ENCODE measurements around the gene TTC13. TPM values are rescaled to one million over a fixed set of nuclear protein-coding genes. Genes with fewer than 3 reads are reported as not detected.
A peak's percentile ranks its signal among the peaks of the same experiment; 100 is the strongest.
"Not testable (repeated sequence)": the region's sequence is repeated elsewhere in the genome, so short reads cannot be mapped to it uniquely, and the experiment has no call there.

Gene TTC13
- total RNA-seq, 1 experiment from 2014 or later = 28.2 TPM

DNA sequence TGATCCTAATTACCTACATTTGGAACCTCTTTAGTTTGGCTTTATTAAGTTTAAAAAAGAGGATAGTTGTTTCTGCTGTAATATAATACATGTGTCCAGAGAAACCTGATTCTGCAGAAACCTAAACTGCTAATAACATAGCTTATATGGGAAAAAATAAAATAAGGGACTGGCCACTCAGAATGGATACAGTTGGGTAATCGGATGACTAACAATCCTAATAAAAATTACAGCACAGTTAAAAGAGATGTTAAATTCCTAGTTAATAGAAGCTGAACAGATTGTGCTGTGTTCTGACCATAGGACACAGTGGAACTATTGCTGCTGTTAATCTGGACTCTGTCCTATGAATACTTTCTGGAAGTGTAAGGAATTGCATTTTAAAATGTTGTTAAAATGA, 16.2 kb upstream of the TTC13 start:
- DNase-seq (ENCODE audit: extremely low read depth, low read depth) = no peak

DNA sequence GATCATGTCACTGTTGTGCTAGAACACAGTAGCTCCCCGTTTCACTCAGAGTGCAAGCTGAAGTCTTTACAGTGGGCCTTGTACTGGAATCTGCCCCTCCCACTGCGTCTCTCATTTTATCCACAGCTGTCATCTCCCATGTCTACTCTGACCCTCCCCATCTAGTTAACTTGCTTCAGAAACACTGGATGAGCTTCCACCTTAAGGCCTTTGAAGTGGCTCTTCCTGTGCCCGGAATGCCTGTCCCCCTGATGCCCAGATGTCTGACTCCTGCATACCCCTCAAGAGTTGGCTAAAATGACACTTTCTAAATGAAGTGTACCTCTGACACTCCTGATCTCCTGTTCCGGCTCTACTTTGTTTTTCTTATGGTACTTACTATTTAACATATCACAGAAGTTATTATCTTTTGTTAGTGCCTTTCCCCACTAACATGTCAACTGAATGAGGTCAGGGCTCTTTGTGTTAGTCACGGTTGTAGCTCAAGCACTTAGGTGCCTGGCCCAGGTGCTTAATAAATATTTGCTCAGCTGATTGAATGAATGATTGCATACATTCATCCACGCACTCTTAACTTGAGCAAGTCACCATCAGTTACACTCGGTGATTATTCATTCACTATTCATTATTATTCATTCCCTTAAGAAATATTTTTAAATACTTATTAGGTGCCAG, 13.6 kb upstream of the TTC13 start:
- no peak for DNase-seq (ENCODE audit: extremely low read depth, low read depth)

DNA sequence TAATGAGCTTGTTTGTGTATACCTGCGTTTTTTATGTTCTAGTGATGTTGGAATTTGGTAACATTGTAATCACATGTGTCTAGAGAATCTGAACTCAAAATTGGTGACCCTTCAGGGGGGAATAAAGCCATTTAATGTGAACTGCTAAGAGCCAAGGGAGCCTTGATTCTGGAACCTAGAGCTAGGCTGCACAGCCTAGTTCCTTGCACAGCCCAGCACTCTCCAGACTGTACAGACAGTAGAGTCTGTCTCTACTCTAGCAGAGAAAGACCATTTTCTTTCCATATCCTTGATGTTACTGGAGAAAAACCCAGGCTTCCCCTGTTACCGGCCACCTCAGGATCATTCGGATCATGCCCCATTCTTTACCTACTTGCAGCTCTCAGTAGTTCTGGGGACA, 8.8 kb upstream of the TTC13 start:
- no peak for DNase-seq (ENCODE audit: extremely low read depth, low read depth)

DNA sequence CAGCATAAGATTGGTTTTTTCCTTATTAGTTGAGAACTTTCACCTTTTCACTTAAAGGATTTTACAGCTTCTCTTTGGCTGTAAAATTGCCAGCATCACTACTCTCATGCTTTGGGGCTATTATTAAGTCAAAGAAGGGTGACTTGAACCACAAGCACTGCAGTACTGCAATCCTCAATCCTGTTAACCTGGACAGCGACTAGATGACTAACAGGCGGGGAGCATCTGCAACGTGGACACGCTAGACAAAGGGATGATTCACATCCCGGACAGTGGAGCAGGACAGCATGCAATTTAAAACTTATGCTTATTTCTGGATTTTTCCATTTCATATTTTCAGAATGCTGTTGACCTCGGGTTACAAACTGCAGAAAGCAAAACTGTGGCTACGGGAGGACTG, 8.3 kb upstream of the TTC13 start:
- DNase-seq (ENCODE audit: extremely low read depth, low read depth) = no peak

DNA sequence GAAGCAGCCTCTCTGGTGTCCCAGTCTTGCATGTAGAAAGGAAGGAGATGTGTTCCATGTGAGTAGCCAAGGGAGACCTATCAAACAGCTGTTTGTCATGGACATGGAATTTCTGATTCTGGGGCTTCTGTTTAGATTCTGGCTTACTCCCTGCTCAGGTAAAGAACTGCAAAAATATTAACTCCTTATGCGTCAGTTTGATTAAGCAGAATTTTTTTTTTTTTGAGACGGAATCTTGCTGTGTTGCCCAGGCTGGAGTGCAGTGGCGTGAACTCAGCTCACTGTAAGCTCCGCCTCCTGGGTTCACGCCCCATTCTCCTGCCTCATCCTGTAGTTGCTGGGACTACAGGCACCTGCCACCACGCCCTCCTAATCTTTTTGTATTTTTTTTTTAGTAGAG, 7.0 kb upstream of the TTC13 start:
- no peak for DNase-seq (ENCODE audit: extremely low read depth, low read depth)

DNA sequence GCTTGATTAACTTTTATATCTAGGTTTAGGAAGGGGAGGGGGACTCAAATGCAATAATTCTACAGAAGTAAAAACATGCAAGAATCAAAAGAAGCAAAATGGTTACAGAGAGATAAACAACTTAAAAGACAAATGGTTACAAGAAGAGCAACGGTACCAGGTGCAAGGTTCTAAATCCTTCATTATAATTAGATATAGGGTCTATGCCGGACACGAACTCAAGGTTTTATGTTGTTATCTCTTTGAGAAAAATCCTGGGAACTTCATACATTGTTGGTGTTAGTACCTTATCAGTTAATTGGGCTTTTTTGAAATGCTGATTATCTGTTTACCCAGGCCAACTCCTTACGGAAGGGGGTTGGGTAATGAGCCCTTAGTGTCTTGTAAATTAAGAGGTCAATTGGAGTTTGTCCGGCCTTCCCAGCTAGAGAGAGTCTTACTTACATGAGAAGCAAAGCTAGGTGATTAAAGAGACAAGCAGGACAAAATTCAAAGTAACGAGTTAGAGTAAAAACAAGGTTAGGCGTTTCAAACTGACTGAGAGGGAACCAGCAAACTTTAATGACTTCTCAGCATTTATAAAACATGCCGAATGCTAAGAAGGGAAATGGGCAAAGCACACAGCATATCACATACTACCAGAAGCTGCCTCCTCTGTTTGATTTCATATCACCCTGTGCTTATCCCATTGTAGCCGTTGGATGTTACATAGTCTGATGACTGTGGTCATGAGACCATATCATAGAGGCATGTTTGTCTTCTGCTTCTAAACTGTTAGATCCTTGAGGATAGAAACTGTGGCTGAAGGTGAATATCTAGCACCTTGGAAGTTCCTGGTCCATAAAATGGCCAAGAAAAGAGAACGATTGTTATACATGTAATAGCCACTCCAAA, 6.2 kb upstream of the TTC13 start:
- not testable (repeated sequence) for DNase-seq (ENCODE audit: extremely low read depth, low read depth)

DNA sequence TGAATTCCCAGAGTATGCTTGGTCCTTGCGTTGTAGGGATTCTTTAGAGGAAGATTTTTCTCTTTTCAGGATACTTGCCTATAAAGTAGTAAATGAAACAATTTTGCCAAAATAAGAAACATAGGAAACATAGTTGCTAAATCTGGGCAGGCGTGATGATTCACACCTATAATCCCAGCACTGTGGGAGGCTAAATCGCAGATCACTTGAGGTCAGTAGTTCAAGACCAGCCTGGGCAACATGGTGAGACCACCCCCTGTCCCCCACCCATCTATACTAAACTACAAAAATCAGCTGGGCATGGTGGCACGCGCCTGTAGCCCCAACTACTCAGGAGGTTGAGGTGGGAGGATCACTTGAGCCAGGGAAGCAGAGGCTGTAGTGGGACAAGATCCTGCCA, 5.2 kb upstream of the TTC13 start:
- no peak for DNase-seq (ENCODE audit: extremely low read depth, low read depth)

DNA sequence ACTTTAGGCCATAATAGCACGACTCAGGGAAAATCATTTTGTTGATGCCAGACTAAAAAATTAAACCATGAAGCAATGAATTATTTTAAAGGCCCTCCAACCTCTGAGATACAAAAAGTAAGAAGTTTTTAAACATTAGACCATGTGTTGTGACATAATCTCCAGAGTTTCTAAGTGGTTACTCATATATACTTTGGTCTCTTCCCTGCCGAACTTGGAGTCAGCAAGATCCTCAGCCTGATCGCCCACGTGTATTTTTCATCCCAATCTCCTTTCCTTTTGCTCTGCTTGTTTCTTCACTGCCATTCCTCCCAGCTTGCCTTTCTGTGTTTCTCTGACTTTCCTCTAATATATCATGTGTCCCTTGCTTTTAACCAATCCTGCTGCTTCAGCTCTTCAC, 4.0 kb upstream of the TTC13 start:
- no peak for DNase-seq (ENCODE audit: extremely low read depth, low read depth)

DNA sequence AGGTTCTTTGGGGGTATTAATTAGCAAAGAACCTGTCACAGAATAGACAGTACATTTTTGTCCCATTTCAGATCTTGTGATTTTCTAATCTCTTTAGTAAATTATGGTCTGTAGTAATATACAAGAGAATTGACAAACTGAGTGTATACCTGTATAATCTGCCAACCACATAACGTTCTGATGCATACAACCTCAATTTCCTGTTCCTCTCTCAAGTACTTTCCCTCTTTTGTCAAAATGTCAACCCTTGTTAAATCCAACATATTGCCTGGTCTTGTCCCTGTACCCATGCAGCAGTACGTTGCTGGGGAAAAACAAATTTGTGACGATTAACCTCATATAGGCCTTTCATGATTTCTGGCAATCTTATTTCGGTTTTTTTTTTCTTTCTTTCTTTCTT, 1.3 kb upstream of the TTC13 start:
- no peak for DNase-seq (ENCODE audit: extremely low read depth, low read depth)

DNA sequence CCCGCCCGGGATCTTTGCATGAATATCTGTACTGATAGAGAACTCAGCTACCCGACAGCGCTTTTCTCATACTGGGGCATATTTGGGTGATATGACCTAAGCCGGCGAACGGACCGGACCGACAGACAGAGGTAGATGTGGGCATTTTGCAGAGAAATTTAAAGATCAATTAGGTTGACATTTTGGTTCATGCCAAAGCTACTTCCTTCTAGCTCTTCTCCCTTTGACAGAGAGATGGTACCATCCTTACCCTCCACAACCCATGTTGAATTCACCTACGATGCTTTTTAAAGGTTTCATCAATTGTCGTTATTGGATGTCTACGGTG, 692 bp upstream of the TTC13 start:
- DNase-seq (ENCODE audit: extremely low read depth, low read depth) = no peak

DNA sequence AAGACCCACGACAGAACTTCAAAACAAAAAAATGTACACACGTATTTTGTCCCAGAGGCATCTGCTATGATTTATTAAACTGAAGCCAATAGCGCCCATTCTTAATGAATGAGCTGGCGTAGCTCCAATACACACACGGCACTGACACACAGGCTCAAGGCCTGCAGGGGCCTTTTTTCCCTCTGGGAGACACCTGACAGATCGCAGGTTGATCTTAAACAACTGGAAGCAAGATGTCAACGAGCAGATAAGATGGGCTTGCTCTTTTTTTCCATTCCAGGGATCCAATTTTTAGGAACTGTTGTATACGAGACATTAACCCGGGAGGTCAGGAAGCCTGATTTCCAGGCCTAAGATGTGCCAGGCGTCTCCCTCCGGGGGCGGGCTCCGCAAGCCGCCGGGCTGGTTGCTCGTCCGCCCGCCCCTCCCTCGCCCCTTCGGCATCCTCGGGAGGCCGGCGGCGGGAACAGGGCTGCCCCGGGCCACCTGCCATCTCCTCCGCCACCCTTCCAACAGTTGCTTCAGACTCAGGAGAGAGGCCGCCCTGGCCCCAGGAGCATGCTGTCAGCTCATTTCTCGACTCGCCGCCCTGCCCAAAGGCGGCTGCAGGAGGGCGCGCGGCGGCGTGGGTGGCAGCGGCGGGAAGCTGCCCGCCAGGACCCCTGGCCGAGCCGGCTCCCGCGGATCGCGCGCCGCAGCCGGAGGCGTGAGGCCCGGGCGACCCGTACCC, 735 bp downstream of the TTC13 start:
- peak; percentile 8 for DNase-seq (ENCODE audit: extremely low read depth, low read depth)

DNA sequence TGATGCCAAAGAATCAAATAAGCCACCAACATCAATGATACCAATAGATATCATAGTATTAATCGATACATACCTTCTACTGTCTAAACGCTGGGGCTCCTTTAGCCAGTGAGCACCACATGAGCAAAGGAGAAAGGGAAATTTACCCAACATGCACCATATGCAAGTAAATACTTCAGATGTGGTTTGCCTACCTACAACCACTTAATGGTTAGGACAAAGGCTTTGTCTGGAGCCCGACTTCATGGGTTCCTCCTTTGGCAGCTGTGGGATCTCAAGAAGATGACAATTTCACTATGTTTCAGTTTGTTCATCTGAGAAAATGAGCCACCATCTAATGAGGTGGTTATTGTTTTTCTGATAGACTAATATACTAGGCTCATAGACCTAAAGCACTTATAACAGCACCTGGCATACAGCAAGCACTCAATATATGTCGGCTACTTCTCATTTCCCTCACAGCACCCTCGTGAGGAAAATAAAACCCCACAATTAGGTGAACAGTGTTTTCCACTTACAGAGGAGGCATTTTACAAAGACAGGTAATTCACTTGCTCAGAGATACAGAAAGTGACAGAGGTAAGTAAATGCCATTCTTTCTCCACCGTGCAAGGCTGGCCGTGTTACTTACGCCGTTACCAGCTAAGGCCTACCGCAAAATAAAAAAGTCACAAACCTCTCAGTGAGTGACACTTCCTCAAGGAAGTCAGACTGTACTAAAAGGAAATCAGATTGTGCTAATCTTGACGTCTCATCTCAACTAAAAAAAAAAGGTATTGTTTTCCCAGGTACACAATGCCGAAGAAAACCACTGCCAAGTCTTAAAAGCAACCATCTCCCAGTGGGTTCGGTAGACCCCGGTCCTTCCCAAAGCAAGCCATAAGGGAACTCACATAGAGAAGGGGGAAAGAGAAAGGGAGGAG, 1.6 kb downstream of the TTC13 start:
- DNase-seq (ENCODE audit: extremely low read depth, low read depth) = no peak

DNA sequence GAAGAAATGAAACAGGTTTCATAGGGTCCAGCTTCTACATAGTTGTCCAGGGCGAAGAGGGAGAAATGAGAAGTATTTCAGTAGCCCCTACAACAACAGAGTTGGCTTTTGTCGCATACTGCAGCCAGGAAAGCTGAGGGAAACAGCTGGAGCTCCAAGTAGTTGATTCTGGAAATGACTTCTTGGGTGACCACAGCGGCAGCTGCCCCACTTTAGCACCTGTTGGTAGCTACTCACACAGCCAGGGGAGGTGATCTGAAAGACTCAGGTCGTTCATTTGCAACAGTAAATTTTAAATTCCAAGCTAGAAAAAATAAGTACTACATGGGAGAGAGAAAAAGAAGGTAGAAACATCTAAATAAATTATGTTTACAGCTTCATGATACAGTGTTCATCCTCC, 2.3 kb downstream of the TTC13 start:
- no peak for DNase-seq (ENCODE audit: extremely low read depth, low read depth)

DNA sequence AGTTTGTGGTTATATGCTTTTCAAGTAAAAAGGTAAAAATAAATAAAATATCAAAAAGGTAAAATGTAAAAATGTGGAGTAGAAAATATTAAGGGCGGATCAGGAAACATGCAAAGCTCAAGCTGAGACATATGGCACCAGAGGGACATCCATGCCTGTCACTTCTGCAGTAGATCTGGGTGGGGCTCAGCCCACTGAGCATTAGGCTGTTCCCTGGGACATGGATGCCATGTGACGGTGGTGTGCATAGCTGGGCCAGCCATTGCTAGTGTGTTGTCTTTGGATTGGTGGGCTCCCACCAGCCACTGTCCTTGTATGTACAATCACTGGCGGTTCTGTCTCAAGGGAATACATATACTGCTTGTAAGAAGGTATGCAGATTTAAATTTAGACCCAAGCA, 3.0 kb downstream of the TTC13 start:
- DNase-seq (ENCODE audit: extremely low read depth, low read depth) = no peak

DNA sequence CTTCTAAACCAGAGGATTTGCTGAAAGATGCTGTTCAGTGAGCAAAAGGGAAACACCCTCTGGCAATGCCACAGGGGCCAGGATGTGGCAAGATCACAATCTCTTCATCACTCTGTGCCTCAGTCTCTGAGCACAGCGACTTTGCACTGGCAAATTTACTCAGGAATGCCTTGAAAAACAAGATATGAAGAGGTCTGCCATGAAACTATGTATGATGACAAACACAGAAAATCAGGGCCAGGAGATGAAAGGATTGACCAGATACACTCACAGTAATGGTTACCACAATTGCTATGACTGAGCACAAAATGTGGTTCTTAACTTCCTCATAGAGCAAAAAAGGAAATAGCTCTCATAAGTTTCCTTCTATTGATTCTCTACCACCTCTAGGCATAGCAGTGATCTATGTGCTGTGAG, 5.8 kb downstream of the TTC13 start:
- no peak for DNase-seq (ENCODE audit: extremely low read depth, low read depth)

DNA sequence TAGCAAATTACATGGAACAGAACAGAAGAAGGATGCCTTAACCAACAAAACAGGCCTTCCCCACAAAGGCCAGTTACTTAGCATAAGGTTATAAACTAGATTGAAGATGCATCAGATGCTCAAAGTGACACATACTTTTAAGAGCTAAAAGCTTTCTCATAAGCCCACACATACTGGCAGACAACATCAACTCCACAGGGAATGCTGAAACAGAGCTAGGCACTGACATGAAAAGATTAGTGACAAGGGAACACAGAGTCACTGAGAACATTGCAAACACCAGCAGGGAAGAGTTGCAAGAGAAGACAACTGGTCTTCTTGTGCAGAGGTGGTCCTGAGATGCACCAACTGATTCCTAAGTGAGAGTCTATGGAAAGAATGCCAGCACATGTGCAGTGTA, 6.9 kb downstream of the TTC13 start:
- no peak for DNase-seq (ENCODE audit: extremely low read depth, low read depth)

DNA sequence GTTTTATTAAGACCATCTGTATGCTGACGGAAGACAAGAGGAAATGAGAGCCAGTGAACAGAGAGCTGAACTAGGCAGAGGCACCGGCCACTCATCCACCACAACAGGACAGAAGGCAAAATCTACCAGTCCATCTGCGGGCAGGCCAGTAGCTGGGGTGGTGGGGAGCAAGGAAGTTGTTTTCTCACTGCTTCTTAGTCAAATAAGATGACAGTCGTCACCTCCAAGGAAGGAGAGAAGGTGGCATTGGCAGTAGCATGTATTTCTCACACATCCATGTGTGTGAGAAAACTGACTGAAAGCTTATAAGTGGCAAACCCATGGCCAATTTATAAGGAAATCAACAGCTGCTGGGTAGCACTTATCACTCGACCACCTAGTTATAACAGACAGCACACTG, 8.2 kb downstream of the TTC13 start:
- no peak for DNase-seq (ENCODE audit: extremely low read depth, low read depth)

DNA sequence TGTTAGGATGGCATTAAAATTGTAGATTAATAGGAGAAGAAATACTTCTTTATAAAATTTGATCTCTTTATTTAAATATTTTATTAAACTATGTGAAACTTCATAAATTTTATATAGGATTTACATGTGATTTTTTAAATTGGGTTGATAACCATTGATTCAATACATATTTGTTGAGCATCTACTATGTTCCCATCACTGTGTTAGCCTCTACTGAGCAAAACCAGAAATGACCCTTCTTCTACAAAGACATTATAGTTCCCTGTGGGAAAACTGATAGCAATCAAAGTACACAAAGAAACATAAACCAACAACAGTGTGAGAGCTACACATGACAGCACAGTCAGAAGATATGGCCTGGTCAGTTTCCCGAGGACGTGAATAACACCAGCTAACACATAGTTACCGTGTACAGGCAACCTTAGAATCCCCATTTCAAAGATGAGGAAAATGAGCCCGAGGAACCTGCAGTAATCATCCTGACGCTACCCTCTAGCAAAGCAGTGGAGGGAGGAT, 12.2 kb downstream of the TTC13 start:
- no peak for DNase-seq (ENCODE audit: extremely low read depth, low read depth)

DNA sequence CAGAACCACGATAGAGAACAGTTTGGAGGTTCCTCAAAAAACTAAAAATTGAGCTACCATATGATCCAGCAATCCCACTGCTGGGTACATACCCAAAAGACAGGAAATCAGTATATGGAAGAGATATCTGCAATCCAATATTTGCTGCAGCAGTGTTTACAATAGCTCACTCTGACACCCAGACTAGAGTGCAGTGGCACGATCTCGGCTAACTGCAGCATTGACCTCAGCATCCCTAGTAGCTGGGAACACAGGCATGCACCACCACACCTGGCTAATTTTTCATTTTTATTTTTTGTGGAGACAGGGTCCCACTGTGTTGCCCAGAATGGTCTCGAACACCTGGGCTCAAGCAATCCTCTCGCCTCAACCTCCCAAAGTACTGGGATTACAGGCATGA, 13.1 kb downstream of the TTC13 start:
- DNase-seq (ENCODE audit: extremely low read depth, low read depth) = no peak

DNA sequence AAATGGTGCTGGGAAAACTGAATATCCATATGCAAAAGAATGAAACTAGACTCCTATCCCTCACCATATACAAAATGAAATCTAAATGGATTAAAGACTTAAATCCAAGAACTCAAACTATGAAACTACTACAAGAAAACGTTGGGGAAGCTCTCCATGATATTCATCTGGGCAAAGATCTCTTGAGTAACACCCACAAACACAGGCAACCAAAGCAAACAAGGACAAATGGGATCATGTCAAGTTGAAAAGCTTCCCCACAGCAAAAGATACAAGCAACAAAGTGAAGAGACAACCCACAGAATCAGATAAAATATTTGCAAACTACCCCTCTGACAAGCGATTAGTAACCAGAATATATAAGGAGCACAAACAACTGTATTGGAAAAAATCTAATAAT, 13.8 kb downstream of the TTC13 start:
- no peak for DNase-seq (ENCODE audit: extremely low read depth, low read depth)

Data from NCI-H460 (cell line).